GM18526 (cell line): ENCODE data around the gene RPL21.

Source experiments
- POLR2A ChIP-seq: IDR thresholded peaks from 3 replicates; pipeline ENCODE4 v1.6.1; 2011; ENCODE audit not compliant: insufficient read length; ENCODE audit errors: extremely low read depth

RPL21 gene

DNA sequence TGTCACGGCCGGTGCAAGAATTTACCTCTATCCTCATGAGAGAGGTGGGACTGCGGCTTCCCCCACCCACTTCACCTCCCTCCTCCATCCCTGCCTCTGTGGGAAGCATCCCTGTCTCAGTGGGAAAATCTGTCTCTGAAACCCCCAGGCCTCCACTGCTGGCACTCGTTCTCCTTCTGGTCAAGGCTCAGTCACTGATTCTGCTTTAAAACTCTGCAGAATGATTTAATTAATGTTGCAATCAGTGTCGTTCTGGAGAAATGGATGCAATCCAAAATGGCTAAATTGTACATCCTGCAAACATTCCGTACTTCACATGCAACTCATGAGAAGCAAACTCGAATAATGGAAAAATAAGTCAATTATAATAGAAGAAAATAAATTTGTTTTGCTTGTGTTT lies 24.8 kb downstream of the RPL21 start:
- no peak for TF ChIP-seq POLR2A

DNA sequence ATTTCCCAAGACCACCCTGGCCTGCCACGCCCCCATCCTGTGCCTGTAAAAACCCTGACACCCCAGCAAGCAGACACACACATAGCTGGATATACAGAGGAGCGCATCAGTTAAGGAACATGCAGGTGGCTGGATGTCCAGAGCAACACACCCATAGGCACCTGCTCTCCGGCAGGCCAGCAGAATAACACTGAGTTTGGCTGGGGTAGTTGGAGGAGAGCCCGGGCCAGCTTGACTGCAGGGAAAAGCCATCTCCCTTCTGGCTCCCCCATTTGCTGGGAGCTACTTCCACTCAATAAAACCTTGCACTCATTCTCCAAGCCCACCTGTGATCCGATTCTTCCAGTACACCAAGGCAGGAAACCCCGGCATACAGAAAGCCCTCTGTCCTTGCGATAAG lies 28.1 kb downstream of the RPL21 start:
- no peak for TF ChIP-seq POLR2A

DNA sequence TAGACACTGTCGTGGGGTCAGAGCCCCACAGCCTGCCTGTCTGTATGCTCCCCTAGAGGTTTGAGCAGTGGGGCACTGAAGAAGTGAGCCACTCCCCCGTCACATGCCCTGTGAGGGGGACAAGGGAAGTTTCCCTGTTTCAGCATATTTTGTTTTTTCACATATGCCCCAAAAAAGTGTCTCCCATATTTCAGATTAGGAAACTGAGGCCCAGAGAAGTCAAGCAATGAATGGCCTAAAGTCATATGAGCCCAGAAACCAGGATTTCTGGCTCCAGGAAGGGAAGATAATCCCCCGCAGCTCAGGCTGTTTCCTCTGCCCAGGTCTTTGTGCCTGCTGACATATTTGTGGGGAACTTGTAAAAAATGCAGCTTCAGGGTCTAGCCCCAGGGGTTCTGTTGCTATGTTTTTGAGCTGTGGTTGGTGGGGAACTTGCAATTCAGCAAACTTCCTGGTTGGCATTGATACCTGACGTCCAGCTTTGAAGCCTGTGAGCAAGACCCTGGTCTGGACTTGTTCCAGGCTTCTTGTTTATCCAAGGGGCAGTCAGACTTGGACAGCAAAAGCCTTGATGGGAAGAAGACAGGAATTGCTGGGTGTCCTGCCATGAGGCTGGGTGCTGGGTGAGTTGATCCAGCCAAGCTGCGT lies 28.8 kb downstream of the RPL21 start:
- TF ChIP-seq POLR2A: no peak

DNA sequence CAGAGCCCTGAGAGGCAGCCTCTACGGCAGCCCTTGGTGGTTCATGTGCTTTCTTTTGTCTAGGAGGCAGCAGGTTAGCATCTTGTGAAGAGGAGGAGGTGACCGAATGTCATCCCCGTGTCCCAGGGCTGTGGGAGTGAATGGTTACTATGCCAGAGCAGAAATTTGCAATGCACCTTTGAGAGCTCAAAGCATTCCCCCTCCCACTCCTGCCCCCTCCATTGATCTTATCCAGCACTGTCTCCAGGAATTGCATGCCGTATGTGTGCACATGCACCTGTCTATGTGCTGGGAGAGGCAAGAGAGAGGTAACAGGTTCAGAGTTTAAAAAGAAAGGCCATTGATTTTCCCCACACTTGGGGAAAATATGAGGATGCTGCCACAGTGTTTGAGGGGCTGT lies 29.5 kb downstream of the RPL21 start:
- TF ChIP-seq POLR2A: no peak

DNA sequence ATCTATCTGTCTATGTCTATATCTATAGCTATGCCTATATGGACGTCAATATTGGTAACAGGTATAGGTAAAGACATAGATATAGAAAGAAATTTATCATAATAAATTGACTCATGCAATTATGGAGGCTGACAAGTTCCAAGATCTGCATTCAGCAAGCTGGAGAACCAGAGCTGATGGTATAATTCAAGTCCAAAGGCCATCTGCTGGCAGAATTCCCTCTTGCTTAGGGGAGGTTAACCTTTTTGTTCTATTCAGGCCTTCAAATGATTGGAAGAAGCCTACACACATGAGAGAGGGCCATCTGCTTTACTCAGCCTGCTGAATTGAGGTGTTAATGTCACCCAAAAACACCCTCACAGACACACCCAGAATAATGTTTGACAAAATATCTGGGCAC lies 30.1 kb downstream of the RPL21 start:
- TF ChIP-seq POLR2A: no peak

DNA sequence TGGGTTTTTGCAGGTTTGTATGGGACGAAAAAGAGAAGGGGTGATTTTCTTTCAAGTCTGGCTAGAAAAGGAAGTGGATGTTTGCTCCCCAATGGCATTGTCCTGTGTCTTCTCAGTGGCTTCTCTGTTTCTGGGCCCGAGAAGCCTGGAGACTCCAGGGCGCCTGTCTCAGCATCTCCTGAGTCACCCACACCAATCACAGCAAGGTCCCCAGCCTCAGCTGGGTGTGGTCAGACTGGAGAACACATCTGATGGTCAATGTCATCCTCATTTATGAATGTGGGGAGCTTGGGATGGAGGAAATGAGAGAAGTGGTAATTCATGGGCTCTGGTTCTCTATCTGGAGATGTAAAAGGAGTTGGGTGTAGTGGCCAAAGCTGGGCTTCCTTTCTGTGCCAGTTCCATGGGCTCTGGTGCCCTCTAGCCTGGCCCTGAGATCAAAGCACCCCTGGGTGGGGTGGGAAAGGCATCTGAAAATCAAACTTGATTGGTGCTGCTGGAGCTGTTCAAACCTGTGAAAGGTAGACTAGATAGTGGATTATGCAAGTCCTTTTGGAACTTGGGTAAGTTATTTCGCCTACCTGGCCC lies 32.6 kb downstream of the RPL21 start:
- no peak for TF ChIP-seq POLR2A

DNA sequence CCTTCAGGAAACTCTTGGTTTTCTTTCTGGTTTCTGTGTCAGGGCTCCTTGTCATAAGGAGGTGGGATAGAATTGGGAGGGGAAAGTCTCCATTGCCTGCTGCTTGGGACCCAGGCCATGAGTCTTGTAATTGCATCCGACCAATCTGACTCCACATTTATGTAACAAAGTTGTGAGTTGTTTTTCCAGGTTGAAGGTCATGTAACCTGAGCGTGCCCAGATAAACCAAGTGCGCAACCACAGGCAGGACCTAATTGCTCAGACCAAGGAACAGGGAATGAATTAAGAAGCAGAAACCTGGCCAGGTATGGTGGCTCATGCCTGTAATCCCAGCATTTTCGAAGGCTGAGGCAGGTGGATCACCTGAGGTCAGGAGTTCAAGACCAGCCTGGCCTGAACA lies 37.0 kb downstream of the RPL21 start:
- no peak for TF ChIP-seq POLR2A

DNA sequence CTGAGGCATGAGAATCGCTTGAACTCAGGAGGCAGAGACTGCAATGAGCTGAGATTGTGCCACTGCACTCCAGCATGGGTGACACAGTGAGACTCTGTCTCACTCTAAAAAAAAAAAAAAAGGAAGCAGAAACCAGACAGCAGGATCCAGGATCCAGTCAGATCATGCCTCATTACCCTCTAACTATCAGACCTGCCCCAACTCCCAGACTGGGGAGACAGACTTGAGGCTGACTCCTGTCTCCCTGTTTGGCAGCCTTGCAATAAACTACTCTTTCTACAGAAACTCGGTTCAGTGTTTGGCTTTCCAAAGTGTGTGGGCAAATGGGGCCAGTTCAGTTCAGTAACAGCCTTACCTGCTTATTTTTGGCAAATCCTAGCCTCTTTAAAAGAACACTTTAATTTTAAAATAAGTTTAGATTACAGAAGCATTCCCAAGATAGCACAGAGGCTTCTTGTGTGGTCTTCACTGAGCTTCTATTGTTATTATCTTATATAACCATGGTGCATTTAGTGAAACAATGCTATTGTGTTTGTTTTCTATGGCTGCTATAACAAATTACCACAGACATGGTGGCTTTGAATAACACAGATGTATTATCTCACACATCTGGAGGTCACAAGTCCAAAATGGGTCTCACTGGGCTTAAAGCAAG lies 37.8 kb downstream of the RPL21 start:
- TF ChIP-seq POLR2A: no peak

DNA sequence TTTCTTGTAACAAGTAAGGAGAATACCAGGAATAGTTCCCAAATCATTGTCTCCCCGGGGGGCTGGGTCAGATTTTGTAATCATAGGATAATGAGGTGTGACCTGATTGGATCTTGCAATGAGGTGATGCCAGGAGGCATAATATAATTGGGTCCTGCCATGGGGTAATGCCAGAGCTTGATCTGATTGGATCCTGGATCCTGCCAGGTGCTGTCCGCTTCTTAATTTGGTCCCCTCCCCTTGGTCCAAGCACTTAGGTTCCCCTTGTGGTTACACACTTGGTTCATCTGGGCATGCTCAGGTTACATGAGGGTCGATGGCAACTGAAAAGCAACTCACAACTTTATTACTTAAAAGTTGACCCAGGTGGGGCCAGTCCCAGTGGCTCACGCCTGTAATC lies 39.4 kb downstream of the RPL21 start:
- TF ChIP-seq POLR2A: no peak

DNA sequence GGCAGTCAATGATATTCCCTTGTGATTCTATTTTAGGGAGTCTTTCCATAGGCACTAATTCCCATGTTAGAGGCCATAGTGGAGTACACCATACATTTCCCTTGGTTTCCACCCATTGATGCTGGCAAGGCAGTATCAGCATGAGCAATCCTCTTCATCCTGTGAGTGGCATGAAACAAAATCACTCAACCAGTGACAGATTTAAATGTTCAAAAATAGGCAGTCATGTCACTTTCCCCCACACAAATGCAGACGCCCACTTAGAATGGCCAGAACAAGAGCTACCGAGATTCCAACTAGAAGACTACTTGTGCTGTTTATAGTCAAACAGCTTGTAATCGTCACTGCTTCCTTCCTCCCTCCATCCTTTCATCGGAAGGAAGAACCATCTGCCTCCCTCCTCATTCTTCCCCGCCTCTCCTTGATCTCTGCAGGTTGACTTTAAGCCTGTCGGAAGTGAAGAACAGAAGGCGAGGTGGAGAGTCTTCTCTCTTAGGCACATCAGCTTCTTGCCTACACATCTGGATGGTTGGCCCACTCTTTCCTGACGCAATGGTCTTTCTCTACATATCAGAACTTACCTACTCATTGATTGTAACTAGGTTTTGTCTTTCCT lies 41.8 kb downstream of the RPL21 start:
- no peak for TF ChIP-seq POLR2A

DNA sequence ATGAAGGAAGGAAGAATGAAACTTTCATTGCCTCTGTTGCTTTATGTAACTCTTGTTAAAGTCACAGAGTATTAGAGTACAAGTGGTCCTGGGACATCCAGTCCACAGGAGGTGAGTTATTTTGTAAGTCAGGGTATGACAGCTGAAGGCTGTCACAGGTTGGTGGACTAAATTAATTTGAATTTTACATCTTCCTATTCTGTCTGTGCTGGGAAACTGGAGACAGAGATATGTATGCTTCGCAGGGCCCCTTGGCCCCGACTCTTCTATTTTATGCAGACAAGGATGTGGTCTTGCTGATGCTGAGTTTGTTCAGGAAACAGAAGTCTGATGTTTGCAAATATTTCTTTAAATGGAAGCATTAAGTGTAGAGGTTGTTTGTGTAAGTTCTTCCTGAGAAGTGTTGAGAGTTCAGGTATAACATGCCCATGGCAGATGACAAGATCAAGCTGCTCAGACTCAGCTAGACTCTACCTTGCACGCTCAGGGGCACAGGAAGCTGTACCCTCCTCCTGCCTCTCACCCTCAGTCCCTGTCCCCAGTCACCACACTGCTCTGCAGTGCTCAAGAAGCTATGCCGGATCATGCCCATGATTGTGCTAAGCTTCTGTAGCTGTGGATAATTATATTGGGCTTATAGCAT lies 42.6 kb downstream of the RPL21 start:
- TF ChIP-seq POLR2A: no peak

DNA sequence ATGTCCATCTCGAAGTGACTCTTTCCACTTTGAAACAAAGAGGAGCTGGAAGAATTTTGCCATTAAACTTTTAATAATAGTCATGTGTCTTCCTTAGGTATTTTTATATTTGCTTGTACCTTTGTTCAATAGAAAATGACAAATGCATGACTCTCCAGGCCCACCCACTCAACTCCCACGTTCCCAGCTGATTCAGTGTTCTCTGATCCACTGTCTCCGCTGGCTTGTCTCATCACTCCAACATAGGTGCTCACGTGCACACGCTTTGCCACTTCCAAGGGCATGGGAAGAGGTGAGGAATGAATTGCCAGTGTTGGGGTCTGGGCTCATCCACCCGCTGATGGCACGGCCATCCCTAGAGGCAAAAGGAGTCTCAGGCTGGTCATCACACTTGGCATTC lies 43.7 kb downstream of the RPL21 start:
- no peak for TF ChIP-seq POLR2A

DNA sequence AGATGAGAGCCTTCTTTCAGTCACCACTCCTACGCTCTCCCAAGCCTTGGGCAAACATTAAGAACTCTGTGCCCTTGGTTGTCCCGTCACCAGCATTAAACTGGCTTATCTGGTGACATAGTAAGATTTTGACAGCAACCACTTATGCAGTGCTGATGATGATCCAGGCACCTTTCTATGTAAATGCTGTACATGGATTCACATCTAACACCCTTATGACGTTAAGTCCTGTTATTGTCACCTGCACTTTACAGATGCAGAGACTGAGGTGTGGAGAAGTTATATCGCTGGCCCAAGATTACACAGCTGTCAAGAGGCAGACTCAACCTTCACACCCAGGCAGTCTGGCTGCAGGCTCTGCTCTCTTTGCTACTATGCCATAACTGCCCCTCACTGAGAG lies 44.3 kb downstream of the RPL21 start:
- no peak for TF ChIP-seq POLR2A

DNA sequence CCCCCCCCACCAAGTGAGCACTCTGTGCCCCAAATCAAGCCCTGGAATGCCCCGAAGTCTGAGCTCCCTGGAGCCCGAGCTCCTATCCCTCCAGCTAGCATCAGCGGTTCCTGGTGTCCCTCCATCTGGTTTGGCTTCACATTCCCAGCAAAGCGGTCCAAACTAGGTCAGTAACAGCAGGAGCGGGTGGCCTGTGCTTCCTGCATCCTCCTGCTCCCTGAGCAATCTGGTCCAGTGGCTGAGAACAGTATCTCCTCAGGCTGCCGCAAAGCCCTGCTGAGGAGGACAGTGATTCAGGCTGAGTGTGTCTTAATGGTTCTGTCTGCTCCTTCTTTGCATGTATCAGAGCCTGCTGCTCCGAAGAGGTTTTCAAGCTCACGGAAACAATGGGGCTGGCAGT lies 45.1 kb downstream of the RPL21 start:
- no peak for TF ChIP-seq POLR2A

DNA sequence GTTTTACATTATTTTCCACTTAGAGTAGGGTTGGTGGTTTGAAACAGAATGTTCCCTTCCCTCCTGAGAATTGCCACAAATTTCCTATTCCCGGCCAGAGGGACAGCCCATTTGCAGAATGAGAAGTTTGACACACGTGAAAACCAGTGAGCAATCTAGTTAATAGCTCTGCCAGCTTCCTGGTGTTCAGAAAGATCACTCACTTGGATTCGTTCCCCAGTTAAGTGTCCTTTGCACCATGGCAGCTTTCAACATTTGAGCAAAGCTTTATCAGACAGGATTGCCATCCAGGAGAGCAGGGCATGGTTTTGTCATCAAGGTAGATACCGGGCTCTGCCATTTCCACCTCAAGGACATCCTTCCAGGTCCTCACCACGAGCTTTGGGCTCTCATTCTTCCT lies 47.5 kb downstream of the RPL21 start:
- no peak for TF ChIP-seq POLR2A
